ENCODE results near the gene CARMIL1. TPM values are rescaled to one million over a fixed set of nuclear protein-coding genes. Genes with fewer than 3 reads are reported as not detected.

CARMIL1 gene
- total and polyA plus RNA-seq, 10 of the 15 experiments (the other 5 are each of a cell fraction or from before 2014, with no cell fraction given) = 6.4 to 18.1 (median 10.3) TPM

- no peak for TF ChIP-seq CHD1 (IDR thresholded peaks at IDR 0.05; ENCODE audit: low read depth, low read length)
Observed at GRCh38 chr6:25481267-25481666, 202.1 kb downstream of the CARMIL1 start (continued).

GRCh38 chr6:25482996-25483395, 203.8 kb downstream of the CARMIL1 start:
- FAIRE-seq (no peak), ATAC-seq (no peak), DNase-seq (ENCODE audit: low read depth, low spot score) (no peak)
- no TSS peak for BruUV-seq (replicated peaks)
- intact Hi-C loops (cut with micrococcal nuclease; ENCODE audit: unreplicated experiment) = no loop called here
- no peaks in the 10 kb centered on the region for H3K4me1 ChIP-seq (ENCODE audit: control insufficient read depth, insufficient read depth, low read length)
- ChIA-PET POLR2A (interaction anchor here (0.6 kb wide), 3 partner anchors 88 to 224 kb away, joined by 3 to 5 read pairs (median 3); no protein-coding TSS in a partner anchor), SMC1A (ENCODE audit: uncharacterized antibody, unreplicated experiment) (no interaction called here), CTCF (interaction anchor here (10.5 to 14.5 kb wide), 2 partner anchors 209 to 219 kb away, joined by 287 to 362 read pairs; partner anchors contain the start of gene CARMIL1), RAD21 (ENCODE audit: unreplicated experiment) (interaction anchor here (9.9 kb wide), 1 partner anchor 205 kb away, joined by 219 read pairs; the partner anchor contains the start of gene CARMIL1)
- H3K36me3 ChIP-seq (ENCODE audit: control insufficient read depth in 2 of 2, insufficient read depth in 2 of 2, low read length in 1 of 2) = no peaks in the 10 kb centered on the region; a peak in 1 of 4 replicates
- WGBS (ENCODE audit: insufficient coverage, insufficient replicate concordance, low lambda C conversion rate, missing lambda C conversion rate) = 65% methylated on average over 1 of the region's 1 CpG
- H3K4me2 ChIP-seq (ENCODE audit: control insufficient read depth, insufficient read depth) = no peak overlapping the region
- no peaks in the 10 kb centered on the region for H3K79me2 ChIP-seq (ENCODE audit: control insufficient read depth, insufficient read depth, low read length)
- no peak overlapping the region for H3K9ac ChIP-seq (ENCODE audit: control insufficient read depth, insufficient read depth, low read length)
- no peak overlapping the region for H3K27ac ChIP-seq (ENCODE audit: control insufficient read depth, insufficient read depth)
- H3K9me3 ChIP-seq (replicated peaks; ENCODE audit: control insufficient read depth, insufficient read depth, low read length) = no peaks in the 10 kb centered on the region
- H3K4me3 ChIP-seq = no peak overlapping the region
- in situ Hi-C loops (cut with MboI) = no loop called here
- no peaks in the 10 kb centered on the region for H4K20me1 ChIP-seq (ENCODE audit: control insufficient read depth, insufficient read depth)
- H2AFZ ChIP-seq (ENCODE audit: control insufficient read depth, low read depth, low read length) = no peak overlapping the region
- no peaks in the 10 kb centered on the region for H3K27me3 ChIP-seq (replicated peaks in 1 of 2; ENCODE audit: control insufficient read depth in 2 of 2, insufficient read depth in 2 of 2, low read length in 1 of 2)
- no peak for TF ChIP-seq KDM1A (IDR thresholded peaks at IDR 0.05; ENCODE audit: borderline replicate concordance)
- no peak for TF ChIP-seq JUND (IDR thresholded peaks at IDR 0.05; ENCODE audit: low read depth, low read length)
- TF ChIP-seq ZNF687 (IDR thresholded peaks at IDR 0.05) = no peak
- no peak for TF ChIP-seq PBX3 (IDR thresholded peaks at IDR 0.05; ENCODE audit: insufficient replicate concordance, low read depth, low read length)
- no peak for TF ChIP-seq NRF1 (conservative IDR thresholded peaks at IDR 0.05; ENCODE audit: low read depth, low read length)
- TF ChIP-seq E2F8 (IDR thresholded peaks at IDR 0.05; ENCODE audit: low read depth, partially characterized antibody) = no peak
- TF ChIP-seq RELA (IDR thresholded peaks at IDR 0.05; ENCODE audit: borderline replicate concordance, partially characterized antibody) = no peak
- no peak for TF ChIP-seq REST (IDR thresholded peaks at IDR 0.05; ENCODE audit: low read depth, low read length)
